GM18909 (cell line): ENCODE data around the gene P3R3URF.
"Not testable (repeated sequence)": the region's sequence is repeated elsewhere in the genome, so short reads cannot be mapped to it uniquely, and the experiment has no call there.

Experiments
- ATAC-seq: cut with Tn5 transposase; IDR thresholded peaks from one replicate; pipeline ENCODE4 v1.9.1; 2021; ENCODE audit warnings: mild to moderate bottlenecking; ENCODE audit not compliant: unreplicated experiment, poor library complexity

P3R3URF gene

GRCh38 chr1:46176211-46176865, at the start of gene P3R3URF:
Gene P3R3URF, minus strand, starts transcription at chr1:46176488. Its CDS starts 17 bp downstream, at chr1:46176471.
- ATAC-seq, result no peak

- no peak for ATAC-seq
Measured at GRCh38 chr1:46224966-46225365, 48.7 kb upstream of the P3R3URF start.

GRCh38 chr1:46223472-46223943, 47.2 kb upstream of the P3R3URF start:
- peak; percentile 68 for ATAC-seq

GRCh38 chr1:46223055-46223454, 46.8 kb upstream of the P3R3URF start:
- ATAC-seq, result not testable (repeated sequence)

GRCh38 chr1:46221749-46222148, 45.5 kb upstream of the P3R3URF start:
- no peak for ATAC-seq

GRCh38 chr1:46220808-46221207, 44.5 kb upstream of the P3R3URF start:
- no peak for ATAC-seq

- ATAC-seq, result no peak
Measured at GRCh38 chr1:46219551-46220520, 43.5 kb upstream of the P3R3URF start.

- no peak for ATAC-seq
Measured at GRCh38 chr1:46218443-46218842, 42.2 kb upstream of the P3R3URF start.

- no peak for ATAC-seq
Measured at GRCh38 chr1:46215504-46215903, 39.2 kb upstream of the P3R3URF start.

GRCh38 chr1:46211051-46211450, 34.8 kb upstream of the P3R3URF start:
- no peak for ATAC-seq

GRCh38 chr1:46210561-46210960, 34.3 kb upstream of the P3R3URF start:
- ATAC-seq, result no peak

- no peak for ATAC-seq
Measured at GRCh38 chr1:46206399-46206798, 30.1 kb upstream of the P3R3URF start.

- ATAC-seq, result no peak
Measured at GRCh38 chr1:46205791-46206190, 29.5 kb upstream of the P3R3URF start.

- no peak for ATAC-seq
Measured at GRCh38 chr1:46205141-46205540, 28.9 kb upstream of the P3R3URF start.

GRCh38 chr1:46204406-46204742, 28.1 kb upstream of the P3R3URF start:
- no peak for ATAC-seq

GRCh38 chr1:46203738-46204405, 27.6 kb upstream of the P3R3URF start:
- ATAC-seq, result no peak

- no peak for ATAC-seq
Measured at GRCh38 chr1:46199233-46199749, 23.0 kb upstream of the P3R3URF start.

GRCh38 chr1:46197964-46198811, 21.9 kb upstream of the P3R3URF start, which contains the start of gene POMGNT1:
Gene POMGNT1, minus strand, starts transcription at chr1:46198434. Its CDS starts 613 bp downstream, at chr1:46197821.
- peak; percentile 85 for ATAC-seq

- ATAC-seq, result no peak
Measured at GRCh38 chr1:46197560-46197963, 21.3 kb upstream of the P3R3URF start.

- no peak for ATAC-seq
Measured at GRCh38 chr1:46196609-46197008, 20.3 kb upstream of the P3R3URF start.
